Activated gamma-delta T cell (primary cell): ENCODE measurements around the gene PLEKHH1.
A peak's percentile ranks its signal among the peaks of the same experiment; 100 is the strongest.

Source experiments
- DNase-seq: peaks from one replicate; lab custom pipeline; 2025; lab: John Stamatoyannopoulos, UW
- total RNA-seq, 2 donors: gene quantifications; one replicate each; lab custom pipeline; 2026; lab: John Stamatoyannopoulos, UW

Gene PLEKHH1
- total RNA-seq = 0.10 to 0.39 reads per million in 2 donors

- peak; percentile 17 for DNase-seq
These were observed at the start of gene PLEKHH1 for GRCh38 chr14:67532998-67533753. PLEKHH1 (plus strand) TSS chr14:67533290; CDS start chr14:67541868, 8,578 bp downstream.

GRCh38 chr14:67483579-67484285 is 49.4 kb upstream of the PLEKHH1 start:
- DNase-seq = no peak

GRCh38 chr14:67485501-67486095 is 47.5 kb upstream of the PLEKHH1 start:
- DNase-seq = no peak

- no peak for DNase-seq
These were observed 46.2 kb upstream of the PLEKHH1 start for GRCh38 chr14:67486890-67487289.

GRCh38 chr14:67487332-67487731 is 45.8 kb upstream of the PLEKHH1 start:
- no peak for DNase-seq

- peak; percentile 21 for DNase-seq
These were observed 44.9 kb upstream of the PLEKHH1 start, which contains the start of gene TMEM229B for GRCh38 chr14:67487937-67488893. TMEM229B (minus strand) TSS chr14:67488721; CDS start chr14:67473923, 14,798 bp downstream.

GRCh38 chr14:67490196-67490595 is 42.9 kb upstream of the PLEKHH1 start:
- no peak for DNase-seq

GRCh38 chr14:67491285-67491684 is 41.8 kb upstream of the PLEKHH1 start:
- no peak for DNase-seq

GRCh38 chr14:67491741-67492507 is 41.2 kb upstream of the PLEKHH1 start:
- no peak for DNase-seq

GRCh38 chr14:67492538-67492937 is 40.6 kb upstream of the PLEKHH1 start:
- DNase-seq = no peak

- no peak for DNase-seq
These were observed 39.9 kb upstream of the PLEKHH1 start for GRCh38 chr14:67493092-67493717.

- no peak for DNase-seq
These were observed 37.3 kb upstream of the PLEKHH1 start for GRCh38 chr14:67495827-67496226.

- no peak for DNase-seq
These were observed 35.9 kb upstream of the PLEKHH1 start for GRCh38 chr14:67497216-67497615.

GRCh38 chr14:67497716-67498115 is 35.4 kb upstream of the PLEKHH1 start:
- no peak for DNase-seq

GRCh38 chr14:67500981-67501380 is 32.1 kb upstream of the PLEKHH1 start:
- DNase-seq = no peak

- no peak for DNase-seq
These were observed 31.4 kb upstream of the PLEKHH1 start for GRCh38 chr14:67501670-67502069.

GRCh38 chr14:67502867-67503266 is 30.2 kb upstream of the PLEKHH1 start:
- no peak for DNase-seq

- no peak for DNase-seq
These were observed 29.8 kb upstream of the PLEKHH1 start for GRCh38 chr14:67503331-67503730.

GRCh38 chr14:67505254-67505653 is 27.8 kb upstream of the PLEKHH1 start:
- no peak for DNase-seq

- DNase-seq = no peak
These were observed 24.1 kb upstream of the PLEKHH1 start for GRCh38 chr14:67508956-67509355.
